Cardiac fibroblast (primary cell): ENCODE data around the gene TTC39B.

ENCODE experiments used
- DNase-seq, 2 donors: peaks; one replicate each; pipeline versions ENCODE4 v3.0.0 to v3.0.0-alpha.2; 2010; ENCODE audit warnings: low read depth in 2 of 2
- H3K4me3 ChIP-seq, 2 donors: replicated peaks in 1 of 2; 1 replicate in 1 of 2; 2 replicates in 1 of 2; pipeline ENCODE4 v1.5.1; 2011; ENCODE audit warnings: low read depth in 2 of 2, low read length in 2 of 2, mild to moderate bottlenecking in 2 of 2, moderate library complexity in 1 of 2
- TF ChIP-seq, protein P1 (sequence below): IDR thresholded peaks from one replicate; pipeline ENCODE4 v1.5.1; 2011; ENCODE audit warnings: low read depth, mild to moderate bottlenecking, low read length, inconsistent platforms

Gene TTC39B

DNA sequence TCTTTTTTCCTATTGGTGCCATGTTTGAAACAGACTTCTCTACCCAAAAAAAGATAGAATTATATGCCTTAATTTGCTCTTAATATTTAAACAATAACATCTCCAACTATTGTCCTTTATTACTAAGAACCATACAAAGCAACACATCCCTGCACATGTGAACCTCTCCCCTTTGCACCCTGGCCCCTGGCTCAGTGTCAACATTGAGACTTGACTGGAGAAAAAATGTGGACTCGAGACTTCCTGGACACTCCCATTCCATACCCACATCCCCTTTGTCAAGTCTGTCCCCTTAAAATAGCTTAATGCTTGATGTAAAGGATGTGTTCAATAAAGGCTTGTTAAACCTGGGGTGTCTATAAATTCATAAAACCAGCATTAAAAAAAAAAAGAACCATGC lies 53.2 kb downstream of the TTC39B start:
- DNase-seq: no peak
- no peak overlapping the region for H3K4me3 ChIP-seq
- TF ChIP-seq, protein P1, sequence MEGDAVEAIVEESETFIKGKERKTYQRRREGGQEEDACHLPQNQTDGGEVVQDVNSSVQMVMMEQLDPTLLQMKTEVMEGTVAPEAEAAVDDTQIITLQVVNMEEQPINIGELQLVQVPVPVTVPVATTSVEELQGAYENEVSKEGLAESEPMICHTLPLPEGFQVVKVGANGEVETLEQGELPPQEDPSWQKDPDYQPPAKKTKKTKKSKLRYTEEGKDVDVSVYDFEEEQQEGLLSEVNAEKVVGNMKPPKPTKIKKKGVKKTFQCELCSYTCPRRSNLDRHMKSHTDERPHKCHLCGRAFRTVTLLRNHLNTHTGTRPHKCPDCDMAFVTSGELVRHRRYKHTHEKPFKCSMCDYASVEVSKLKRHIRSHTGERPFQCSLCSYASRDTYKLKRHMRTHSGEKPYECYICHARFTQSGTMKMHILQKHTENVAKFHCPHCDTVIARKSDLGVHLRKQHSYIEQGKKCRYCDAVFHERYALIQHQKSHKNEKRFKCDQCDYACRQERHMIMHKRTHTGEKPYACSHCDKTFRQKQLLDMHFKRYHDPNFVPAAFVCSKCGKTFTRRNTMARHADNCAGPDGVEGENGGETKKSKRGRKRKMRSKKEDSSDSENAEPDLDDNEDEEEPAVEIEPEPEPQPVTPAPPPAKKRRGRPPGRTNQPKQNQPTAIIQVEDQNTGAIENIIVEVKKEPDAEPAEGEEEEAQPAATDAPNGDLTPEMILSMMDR: no peak

DNA sequence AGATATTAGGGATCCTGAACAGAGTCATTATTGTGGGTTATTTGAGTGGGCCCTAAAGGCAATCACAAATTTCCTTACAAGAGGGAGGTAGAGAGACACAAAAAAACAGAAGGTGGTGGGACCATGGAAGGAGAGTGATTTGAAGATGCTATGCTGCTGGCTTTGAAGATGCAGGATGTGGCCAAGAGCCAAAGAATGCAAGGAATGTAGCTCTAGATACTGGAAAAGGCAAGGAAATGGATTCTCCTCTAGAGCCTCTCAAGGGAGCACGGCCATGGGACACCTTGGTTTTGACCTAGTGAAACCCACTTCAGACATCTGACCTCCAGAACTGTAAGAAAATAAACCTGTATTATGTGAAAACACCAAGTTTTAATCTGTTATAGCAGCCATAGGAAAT lies 53.8 kb downstream of the TTC39B start:
- H3K4me3 ChIP-seq: no peak overlapping the region
- peak; percentile 62 to 64 for DNase-seq
- TF ChIP-seq, protein P1: no peak

DNA sequence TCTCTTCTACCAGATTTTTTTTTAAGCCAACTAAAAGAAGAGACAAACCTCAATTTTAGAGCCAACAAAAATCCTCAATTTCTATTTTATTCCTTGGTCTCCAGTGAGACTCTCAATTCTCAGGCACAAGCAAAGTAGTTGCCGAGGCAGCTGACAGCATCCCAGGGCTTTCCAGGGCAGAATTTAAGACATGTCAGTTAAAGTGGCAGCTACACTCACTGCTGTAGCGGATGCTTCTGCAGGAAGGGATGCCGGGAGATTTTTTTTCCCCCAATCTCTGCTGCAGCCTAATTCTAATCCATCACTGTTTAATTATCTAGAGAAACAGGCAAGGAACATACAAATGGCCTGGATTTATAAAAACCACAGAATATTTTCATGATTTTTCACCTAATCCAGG lies 57.0 kb downstream of the TTC39B start:
- H3K4me3 ChIP-seq: no peak overlapping the region
- DNase-seq: peak in 1 of 2 donors; percentile 15
- TF ChIP-seq, protein P1: no peak

DNA sequence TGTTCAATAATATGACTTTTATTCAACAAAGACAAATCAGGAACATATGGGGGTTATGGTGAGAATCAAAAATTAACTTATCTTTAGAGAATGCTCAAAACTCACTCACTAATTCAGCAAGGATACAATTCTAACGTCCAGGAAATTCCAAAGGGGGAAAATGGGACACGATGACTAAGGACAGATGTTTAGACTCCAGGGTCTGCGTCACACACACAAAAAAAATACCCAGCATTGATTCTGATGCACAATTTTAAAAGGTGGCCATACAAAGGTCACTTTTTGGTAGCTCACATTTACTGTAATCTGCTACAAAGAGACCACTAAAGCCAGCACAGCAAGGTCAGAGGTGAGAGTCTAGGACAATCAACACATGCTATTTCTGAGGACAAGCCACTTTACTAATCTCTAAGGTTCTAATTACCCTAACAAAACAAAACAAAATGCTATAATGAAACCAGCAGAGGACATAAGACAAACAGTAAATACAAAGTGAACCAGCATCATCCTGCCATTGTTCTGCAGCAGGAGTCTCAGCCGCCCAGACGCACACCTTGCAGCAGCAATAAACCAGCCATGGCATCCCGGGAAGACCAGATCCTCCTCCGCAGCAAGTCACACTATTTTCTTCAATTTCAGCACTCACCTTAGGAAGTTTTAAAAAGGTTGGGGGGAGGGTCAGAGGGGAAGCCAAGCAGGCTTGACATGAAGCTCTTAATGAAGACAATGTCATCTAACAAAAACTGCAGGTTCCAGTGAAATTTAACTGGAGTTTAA lies 57.8 kb downstream of the TTC39B start:
- TF ChIP-seq, protein P1: no peak
- peak; percentile 79 to 81 for DNase-seq
- no peak overlapping the region for H3K4me3 ChIP-seq

DNA sequence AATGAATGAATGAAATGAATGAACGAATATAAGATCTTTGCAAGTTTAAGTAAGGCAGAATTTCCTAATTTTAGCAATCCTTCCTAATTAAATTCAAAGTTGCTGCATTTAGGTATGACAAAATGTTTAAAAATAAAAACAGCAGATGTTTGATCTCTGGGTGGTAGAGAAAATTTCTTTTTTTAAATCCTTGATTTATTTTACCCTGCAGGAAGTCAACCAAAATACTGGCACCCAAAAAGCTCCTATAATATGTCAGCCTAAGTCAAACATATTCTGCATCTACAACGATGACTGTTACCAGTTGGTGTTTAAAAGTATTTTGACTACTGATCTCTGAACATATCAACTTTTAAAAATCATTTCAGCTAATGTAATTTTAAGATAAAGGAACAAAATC lies 58.4 kb downstream of the TTC39B start:
- TF ChIP-seq, protein P1: no peak
- no peak overlapping the region for H3K4me3 ChIP-seq
- DNase-seq: no peak

DNA sequence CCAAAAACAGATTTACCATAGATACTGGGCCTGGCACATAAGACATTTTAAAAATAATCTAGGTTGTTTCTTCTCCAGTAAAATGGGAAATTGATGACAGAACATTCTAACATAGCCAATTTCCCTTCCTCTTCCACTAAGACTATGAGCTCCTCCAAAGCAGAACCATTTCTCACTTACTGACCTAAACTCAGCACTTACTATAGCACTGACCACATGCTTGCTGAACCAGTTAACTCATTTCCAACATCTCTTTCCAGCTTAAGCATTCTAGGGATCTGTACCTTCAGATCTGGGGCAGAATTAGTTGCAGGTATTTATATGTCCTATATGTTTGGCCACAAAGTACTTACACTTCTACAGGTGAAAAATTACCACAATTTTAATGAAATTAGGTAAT lies 58.9 kb downstream of the TTC39B start:
- no peak for DNase-seq
- TF ChIP-seq, protein P1: no peak
- no peak overlapping the region for H3K4me3 ChIP-seq

DNA sequence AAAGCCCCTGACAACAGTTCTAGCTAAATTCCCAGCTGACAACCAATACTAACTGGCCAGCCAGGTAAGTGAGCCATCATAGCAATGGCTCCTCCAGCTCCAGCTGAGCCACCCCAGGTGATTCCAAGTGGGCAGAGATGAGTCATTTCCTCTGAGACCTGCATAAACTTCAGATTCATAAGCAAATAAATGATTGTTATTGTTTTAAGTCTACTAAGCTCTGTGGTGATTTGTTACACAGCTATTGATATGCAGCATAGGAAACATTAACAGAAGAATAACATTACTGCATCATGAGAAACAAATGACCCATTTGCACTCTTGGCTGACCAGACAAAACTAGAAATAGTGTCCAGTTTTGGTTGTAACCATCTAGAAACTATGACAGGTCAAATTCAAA lies 60.3 kb downstream of the TTC39B start:
- H3K4me3 ChIP-seq: no peak overlapping the region
- TF ChIP-seq, protein P1: no peak
- peak in 1 of 2 donors; percentile 59 for DNase-seq
